GM18520 (cell line): ENCODE results near the gene RABIF.

Experiments
- ATAC-seq: cut with Tn5 transposase; IDR thresholded peaks from one replicate; pipeline ENCODE4 v1.9.1; 2021; ENCODE audit not compliant: unreplicated experiment

RABIF gene

GRCh38 chr1:202879128-202879527 lies 9.8 kb downstream of the RABIF start:
- ATAC-seq: no peak

GRCh38 chr1:202873026-202873425 lies 15.9 kb downstream of the RABIF start:
- no peak for ATAC-seq

GRCh38 chr1:202871367-202871766 lies 17.6 kb downstream of the RABIF start:
- ATAC-seq: no peak

- ATAC-seq: no peak
These were observed 26.0 kb downstream of the RABIF start for GRCh38 chr1:202862679-202863560.

- ATAC-seq: peak; percentile 78
These were observed 27.4 kb downstream of the RABIF start for GRCh38 chr1:202861420-202862132.

- no peak for ATAC-seq
These were observed 28.1 kb downstream of the RABIF start for GRCh38 chr1:202860744-202861419.

GRCh38 chr1:202858789-202859414 lies 30.0 kb downstream of the RABIF start:
- no peak for ATAC-seq

GRCh38 chr1:202858331-202858730 lies 30.6 kb downstream of the RABIF start:
- no peak for ATAC-seq

- ATAC-seq: no peak
These were observed 31.8 kb downstream of the RABIF start for GRCh38 chr1:202857136-202857610.

- no peak for ATAC-seq
These were observed 32.9 kb downstream of the RABIF start for GRCh38 chr1:202856014-202856413.

- no peak for ATAC-seq
These were observed 34.2 kb downstream of the RABIF start for GRCh38 chr1:202854787-202855186.

GRCh38 chr1:202852163-202852904 lies 36.6 kb downstream of the RABIF start:
- ATAC-seq: no peak

GRCh38 chr1:202850593-202851362 lies 38.2 kb downstream of the RABIF start:
- ATAC-seq: no peak

GRCh38 chr1:202848191-202848542 lies 40.8 kb downstream of the RABIF start:
- ATAC-seq: no peak

GRCh38 chr1:202844935-202845334 lies 44.0 kb downstream of the RABIF start:
- ATAC-seq: no peak

GRCh38 chr1:202844259-202844658 lies 44.7 kb downstream of the RABIF start:
- ATAC-seq: no peak

GRCh38 chr1:202843081-202843480 lies 45.9 kb downstream of the RABIF start:
- ATAC-seq: no peak

- no peak for ATAC-seq
These were observed 51.1 kb downstream of the RABIF start for GRCh38 chr1:202837746-202838262.

GRCh38 chr1:202836623-202837403 lies 52.1 kb downstream of the RABIF start:
- ATAC-seq: no peak
